GM18499 (cell line): ENCODE data around the gene ACADSB.

Experiments
- ATAC-seq: cut with Tn5 transposase; IDR thresholded peaks from one replicate; pipeline ENCODE4 v1.9.1; 2021; ENCODE audit warnings: moderate number of reproducible peaks; ENCODE audit not compliant: insufficient read depth, unreplicated experiment

The ACADSB gene

DNA sequence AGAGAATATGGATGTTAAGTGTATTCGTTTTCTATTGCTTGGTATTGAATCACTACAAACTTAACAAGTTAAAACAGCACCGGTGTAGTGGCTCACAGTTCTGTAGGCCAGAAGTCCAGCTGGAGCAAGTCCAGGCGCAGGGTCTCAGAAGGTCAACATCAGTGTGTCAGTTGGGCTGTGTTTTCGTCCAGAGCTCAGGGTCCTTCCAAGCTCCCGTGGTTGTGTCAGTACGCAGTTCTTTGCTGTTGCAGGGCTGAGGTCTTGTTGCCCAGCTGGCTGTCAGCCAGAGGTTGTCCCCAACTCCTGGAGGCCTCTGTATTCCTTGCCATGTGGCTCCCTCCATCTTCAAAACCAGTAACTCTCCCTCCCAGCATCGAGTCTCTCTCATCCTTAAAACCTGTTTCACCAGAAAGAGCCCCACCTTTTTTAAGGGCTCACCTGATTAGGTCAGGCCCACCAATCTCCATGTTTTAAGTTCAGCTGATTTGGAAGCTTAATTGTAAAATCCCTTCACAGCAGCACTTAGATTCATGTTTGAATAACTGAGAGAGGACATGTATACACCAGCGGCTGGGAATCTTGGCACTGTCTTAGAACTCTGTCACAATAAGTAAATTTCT lies 26.8 kb downstream of the ACADSB start:
- ATAC-seq = no peak

DNA sequence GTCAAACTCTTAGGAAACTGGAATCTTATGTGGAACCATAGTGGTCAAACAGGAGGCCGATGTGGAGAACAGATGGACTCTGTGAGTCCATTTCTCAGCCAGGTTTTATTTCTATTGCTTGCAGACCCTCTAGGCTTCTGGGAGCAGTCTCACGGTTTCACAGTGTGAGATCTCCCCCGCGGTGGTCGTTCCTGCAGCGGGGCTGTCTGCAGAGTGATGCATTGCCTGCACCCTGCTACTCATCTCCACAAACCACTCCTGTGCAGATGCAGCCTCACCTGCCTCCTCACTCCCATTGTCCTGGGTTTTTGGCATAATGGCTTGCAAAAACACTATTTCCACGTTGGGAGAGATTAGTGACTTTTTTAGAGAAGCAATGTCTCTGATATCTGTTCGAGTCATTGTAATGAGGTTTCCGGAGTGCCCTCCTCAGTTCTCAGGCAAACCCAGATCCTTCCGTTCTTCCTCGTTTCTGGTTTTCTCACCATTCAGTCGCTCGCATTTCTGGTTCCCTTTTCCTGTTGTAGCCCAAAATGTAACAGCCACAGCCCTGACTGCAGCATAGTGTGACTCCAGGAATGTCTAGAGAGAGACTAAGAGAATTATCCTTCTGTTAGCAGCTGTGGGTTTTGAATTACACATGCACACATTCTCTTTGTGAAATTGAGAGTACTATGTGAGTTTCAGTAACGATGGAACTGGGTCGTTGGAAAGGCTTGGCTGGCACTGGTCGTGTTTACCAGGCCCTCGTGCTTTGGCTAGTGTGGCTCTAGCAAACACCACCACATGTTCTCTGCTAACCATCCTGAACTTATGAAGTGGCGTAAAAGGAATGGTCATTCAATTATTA lies 30.2 kb downstream of the ACADSB start:
- no peak for ATAC-seq

DNA sequence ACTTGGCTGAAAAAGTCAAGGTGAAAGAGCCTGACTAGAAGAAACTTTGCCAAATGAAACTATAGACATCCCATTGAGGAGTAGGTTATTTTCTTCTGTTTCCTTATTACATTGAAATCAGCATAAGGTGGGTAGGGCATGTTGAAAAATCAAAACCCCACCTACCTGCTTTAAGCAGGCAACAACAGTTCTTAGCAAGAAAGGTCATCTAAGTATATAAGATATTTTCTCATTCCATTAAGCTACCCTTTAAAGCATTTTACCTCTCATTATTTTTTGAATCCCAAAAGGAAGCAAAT lies 30.8 kb downstream of the ACADSB start:
- ATAC-seq = no peak

DNA sequence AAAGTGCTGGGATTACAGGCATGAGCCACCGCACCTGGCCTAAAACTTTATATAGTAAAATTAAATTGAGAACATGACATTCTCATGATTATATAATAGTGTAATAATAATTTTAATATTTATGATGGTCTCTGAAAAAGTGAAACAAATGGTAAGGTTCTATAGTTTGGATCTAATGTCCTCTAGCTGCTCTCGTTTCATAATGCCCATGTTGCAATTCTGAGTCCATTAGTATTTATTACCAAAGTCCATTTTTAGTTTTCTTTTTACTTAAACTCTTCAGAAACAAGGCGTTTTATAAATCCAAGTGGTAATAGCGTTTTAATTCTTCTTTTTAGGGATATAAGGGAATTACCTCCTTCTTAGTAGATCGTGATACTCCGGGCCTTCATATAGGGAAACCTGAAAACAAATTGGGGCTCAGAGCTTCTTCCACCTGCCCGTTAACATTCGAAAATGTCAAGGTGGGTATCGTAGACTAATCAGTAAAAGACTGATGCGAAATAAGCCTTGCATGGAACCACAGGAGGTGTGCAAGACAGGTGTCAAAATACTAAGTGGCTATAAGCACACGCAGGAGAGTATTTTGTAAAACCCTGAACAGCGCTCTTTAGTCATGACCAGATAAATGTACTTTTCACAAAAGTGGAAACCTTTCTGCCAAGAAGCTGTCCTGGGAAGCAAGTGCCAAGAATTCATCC lies 34.1 kb downstream of the ACADSB start:
- no peak for ATAC-seq

DNA sequence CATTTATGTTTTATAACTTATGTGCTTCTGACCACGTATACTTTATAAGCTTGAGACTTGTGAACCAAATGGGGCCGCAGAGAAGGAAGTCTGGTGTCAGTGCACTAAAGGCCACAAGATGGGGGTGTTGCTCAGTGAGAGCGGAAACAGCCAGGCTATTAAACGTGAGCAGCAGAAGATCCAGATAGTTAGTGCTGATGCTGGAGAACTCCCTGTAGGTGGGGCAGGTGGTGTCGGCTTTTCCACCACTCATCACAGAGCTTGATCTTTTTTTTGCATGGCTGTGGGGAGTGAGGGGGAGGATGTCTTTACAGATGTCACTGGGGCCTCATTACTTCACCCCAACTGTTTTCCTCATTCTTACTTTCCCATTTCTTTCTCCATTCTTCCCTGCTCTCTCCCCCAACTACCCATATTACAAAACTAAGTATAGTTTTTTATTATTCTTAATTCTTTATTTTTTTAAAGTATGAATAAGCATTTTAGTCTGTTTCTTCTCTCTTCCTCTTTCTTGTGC lies 34.7 kb downstream of the ACADSB start:
- ATAC-seq = no peak

DNA sequence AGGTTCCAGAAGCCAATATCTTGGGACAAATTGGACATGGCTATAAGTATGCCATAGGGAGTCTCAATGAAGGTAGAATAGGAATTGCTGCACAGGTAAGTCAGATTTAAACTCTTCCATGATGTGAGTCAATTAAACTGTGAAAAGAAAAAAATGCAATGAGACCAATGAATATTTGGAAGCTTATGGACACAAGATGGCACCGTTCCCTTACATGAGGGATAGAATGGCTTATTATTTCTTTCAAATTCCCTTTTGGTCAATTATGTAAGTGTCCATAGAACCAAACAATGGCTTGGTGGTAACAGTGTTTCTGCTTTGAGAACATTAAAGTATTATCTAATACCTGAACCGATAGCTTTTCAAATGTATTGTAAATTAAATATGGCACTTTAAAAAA lies 35.6 kb downstream of the ACADSB start:
- ATAC-seq = no peak

DNA sequence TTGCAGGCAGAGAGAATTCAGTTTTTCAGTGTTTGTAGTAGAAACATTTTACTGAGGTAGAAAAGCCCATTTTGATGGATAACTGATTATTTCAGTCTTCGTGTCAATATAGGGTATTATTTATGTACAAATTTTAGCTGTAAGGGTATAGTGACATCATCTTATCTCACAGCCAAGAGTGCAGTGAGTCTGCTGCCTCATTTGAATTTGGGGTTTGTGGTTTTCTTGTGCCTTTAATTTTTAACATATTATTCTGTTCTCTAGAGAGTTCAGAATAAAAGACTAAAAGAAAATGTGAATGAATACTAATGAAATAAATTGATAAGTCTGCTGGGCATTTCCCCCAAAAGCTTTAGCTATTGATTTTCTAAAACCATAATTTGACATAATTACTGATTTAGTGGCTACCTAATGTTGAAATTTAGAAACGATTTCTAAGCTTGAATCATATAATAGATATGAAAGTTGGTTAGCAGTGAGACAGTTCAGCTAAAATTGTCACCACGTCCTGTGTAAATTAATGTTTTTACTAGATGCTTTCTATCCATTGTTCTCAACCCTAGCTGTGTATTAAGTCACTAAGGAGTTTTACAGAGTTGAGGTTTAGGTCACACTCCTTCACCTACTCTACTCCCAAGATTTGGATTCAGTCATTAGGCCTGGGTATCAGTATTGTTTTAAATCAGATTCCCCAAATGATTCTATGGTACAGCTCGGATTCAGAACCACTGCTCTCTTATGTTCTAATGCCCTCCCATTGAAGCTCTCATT lies 37.3 kb downstream of the ACADSB start:
- no peak for ATAC-seq

DNA sequence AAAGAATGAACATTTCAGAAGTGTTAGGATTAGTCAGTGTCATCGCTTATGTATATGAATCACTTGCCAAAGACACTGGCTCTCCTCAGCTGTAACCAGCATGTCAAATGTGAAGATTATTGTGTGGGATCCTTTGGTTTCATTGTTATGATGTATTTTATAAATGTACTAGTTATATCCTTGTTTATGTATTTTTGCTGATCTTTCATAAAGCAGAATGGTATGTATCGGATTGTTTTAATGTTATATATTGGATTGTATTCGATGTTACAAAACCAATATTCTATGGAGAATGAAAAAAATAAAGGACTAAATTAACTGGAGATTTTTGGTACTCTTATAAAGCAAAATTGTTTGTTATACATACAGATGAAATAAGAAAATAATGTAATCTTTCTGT lies 49.2 kb downstream of the ACADSB start:
- ATAC-seq = no peak

DNA sequence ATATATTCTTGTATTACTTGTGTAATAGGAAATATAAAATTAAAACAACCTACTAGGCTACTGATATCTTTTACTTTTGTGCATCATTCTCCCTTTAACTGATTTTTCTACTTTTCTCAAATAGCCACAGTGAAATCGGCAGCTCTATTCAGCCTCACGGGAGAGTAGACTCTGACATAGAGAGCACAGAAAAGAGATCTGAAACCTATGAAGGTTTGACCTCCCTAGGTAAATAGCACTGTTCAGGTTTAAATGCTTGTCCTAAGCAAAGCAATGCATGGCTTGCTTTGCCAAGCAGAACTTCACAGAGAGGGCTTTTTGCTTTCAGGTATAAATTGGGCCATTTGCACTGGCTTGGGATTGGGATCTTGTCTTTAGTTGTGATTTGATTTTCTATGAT lies 53.1 kb downstream of the ACADSB start:
- no peak for ATAC-seq

DNA sequence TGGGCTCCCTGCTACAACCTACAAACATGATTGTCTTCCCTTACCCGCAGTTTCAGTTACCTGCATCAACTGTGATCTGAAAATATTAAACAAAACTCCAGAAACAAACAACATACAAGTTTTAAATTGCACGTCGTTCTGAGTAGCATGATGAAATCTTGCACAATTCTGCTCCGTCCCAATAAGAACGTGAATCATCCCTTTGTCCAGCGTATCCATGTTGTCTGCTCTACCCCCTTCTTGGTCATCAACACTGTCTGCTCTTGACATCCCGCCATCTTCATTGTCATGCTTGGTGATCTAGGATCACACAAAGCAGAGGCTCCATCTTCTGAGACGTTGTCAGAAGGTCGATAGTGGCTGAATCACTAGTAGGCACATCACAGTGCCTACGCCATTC lies 53.9 kb downstream of the ACADSB start:
- no peak for ATAC-seq

DNA sequence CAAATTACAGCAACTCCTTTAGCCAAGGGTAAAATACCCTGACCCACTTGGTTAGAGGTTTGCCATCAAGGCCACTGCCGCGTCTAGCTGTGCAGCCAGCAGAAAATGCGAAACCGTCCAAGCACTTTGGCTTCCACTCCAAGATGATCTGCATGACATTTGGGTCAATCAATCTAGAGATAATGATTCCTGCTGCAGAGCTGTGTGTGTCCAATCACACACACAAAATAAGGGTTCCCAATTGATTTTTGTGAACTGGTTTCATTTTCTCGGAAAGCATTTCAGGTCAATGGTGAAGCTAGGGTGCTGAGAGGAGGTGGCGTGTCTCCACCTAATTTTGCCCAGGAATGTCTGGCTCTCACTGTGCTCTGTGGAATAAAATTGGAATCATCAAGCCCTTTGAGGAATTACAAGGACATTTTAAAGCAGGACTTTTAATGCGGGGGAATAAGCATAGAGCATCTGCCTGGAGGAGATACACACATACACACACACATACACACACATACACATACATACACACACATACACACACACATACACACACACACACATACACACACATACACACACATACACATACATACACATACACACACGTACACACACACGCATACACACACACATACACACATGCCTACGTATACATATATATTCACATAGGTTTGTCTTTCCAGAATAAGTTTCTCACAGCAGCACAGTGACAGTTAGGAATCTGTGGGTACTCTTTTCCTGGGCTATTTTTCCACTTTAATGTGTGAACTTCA lies 59.5 kb downstream of the ACADSB start:
- ATAC-seq = no peak

DNA sequence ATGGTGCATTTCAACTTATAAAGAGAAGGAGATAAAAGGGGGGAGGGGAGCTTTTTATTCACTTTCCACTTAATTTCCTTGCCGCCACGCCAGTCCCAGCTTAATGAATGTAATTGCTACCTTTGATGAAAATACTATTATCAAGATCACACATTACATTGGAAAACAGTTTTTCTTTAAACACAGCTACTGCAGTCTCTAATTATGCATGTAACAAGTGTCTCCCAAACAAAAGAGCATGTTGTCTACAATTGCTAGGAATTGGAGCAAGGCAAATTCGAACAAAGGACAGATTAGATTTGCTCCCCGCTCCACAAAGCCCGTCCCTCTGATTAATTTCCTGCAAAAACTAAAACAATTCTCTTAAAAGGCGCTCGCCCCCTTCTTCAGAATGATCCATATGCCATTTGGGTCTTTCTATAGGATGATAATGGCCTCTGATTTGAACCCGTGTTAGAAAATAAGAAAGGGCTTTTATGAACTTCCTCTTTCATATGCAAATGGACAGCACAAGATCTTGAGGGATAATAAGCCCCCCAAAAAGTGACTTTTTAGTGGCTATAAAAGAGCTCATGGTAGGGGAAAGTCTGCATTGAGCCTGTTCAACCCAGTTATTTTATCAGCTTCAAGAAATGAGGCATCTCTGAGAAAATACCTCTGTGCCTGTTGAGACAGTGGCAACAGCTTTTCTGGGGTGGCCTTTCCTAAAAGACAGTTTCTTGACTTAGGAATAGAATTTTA lies 60.6 kb downstream of the ACADSB start:
- ATAC-seq = no peak

DNA sequence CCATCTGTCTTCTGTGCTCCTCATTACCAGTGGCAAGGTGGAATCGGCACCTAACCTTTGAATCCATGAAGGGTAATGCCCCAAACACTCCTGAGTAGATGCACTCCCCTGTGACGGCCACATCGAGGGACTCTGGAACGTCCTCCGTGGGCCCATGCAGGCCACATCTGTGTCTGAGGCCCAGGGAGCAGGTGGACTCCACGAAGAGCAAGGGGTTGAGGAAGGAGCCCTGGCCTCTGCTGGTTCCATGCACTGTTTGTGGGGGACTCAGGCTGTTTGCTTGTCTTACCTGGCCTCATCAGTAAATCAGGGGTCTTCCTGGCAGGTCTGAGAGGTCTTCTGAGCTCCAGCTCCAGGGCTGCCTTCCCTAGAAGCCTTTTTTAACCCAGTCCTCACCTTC lies 64.4 kb downstream of the ACADSB start:
- ATAC-seq = no peak

DNA sequence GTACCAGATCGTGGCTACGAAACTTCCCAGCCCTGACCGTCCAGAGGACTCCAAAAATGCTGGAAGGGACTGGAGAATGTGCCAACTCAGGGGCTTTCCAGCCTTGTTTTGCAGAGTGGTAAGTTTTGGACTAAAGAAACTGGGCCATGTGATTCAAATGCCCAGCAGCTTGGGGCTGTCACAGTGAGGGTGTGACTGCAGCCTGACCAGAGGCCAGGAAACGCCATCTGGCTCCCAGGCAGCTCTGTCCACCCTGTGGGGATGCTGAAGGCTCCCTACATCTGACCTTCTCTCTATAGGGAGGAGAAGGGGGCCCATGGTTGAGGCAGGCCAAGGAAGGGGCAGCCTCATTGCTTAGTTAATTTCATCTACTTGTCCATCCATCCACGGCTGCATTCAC lies 65.4 kb downstream of the ACADSB start:
- no peak for ATAC-seq

DNA sequence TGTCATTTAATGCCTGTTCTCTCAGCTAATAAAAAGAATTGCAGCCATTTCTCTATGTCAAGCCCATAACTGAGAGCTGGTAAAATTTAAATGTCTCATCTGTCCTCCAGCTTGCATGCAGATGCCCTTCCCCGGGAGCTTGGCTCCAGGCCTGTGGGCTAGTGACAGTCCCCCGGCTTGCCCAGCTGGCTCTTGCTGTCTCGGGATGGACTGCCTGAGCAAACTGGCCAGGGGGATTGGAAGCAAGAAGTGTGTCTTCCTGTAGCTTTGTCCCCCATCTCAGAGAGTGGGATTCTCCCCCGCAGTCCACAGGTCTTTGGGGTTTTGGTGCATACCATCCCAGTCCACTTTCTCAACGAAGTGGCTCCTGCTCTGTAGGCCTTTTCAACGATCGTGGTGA lies 73.1 kb downstream of the ACADSB start:
- no peak for ATAC-seq

DNA sequence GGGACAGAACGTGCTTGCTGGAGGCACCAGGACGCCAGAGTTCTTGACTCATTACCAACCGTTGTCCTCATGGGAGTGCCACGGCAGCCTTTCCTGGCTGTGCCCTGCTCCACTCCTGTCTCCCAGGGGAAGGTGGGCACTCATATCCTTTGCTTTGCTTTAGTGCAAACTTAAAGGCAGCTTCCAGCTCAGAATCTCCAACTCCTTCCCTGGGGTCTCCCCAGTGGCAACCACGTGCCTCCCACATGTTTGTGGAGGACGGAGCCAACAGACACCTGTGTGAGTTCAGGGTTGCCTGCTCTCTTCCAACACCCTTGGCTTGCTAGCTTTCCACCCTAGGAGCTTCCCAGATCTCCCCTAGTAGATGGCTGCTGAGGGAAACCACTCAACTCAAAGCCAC lies 75.0 kb downstream of the ACADSB start:
- ATAC-seq = no peak

DNA sequence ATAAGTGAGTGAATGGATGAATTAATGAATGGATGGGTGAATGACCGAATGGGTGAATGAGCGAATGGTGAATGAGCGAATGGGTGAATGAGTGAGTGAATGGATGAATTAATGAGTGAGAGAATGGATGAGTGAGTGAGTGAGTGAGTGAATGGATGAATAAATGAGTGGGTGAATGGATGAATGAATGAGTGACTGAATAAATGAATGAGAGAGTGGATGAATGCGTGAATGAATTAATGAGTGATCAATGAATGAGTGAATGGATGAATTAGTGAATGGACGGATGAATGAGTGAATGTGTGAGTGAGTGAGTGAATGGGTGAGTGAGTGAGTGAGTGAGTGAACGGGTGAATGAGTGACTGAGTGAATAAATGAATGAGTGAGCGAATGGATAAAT lies 77.5 kb downstream of the ACADSB start:
- no peak for ATAC-seq

DNA sequence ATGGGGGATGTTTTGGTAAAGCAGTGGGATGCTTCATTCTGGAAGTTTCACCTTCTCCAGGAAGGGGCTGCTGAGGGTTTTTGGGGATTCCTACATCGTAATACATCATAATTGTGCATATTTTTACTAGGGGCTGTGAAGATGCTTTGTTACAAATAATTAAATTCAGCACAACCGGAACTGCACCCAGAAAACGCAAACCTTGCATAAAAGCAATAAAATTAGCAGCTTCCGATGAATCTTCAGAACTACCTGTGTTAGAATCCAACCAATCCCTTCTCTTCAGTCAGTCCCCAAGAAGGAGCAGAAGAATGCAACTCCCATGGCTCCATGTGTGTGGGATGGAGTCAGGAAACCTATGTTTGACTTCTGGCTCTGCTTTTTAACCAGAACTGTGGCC lies 78.5 kb downstream of the ACADSB start:
- no peak for ATAC-seq

DNA sequence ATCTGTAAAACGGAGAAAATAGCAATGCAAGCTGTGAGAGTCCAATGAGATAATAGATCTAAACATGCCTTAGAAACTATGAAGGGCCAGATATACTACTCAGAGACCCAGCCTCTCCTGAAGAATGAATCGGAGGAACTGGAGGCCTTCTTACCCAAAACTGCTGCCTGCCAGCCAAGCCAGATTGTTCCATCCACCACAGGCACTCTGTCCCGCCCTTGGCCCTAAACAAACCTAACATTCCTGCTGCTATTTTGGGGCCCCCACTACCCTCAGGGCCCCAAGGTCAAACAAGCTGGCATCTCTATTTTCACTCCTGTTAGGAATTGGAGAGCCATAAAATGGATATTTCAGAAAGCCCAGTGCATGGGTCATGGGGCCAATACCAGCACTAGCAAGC lies 79.0 kb downstream of the ACADSB start:
- no peak for ATAC-seq
